Measurements from ENCODE around the gene OGFR. TPM values are rescaled to one million over a fixed set of nuclear protein-coding genes. Genes with fewer than 3 reads are reported as not detected.

The OGFR gene
- total RNA-seq, 5 donors from 2014 or later (not counting 1 experiment from before 2014, with no cell fraction given) = 46.5 to 91.1 (median 83.0) TPM

DNA sequence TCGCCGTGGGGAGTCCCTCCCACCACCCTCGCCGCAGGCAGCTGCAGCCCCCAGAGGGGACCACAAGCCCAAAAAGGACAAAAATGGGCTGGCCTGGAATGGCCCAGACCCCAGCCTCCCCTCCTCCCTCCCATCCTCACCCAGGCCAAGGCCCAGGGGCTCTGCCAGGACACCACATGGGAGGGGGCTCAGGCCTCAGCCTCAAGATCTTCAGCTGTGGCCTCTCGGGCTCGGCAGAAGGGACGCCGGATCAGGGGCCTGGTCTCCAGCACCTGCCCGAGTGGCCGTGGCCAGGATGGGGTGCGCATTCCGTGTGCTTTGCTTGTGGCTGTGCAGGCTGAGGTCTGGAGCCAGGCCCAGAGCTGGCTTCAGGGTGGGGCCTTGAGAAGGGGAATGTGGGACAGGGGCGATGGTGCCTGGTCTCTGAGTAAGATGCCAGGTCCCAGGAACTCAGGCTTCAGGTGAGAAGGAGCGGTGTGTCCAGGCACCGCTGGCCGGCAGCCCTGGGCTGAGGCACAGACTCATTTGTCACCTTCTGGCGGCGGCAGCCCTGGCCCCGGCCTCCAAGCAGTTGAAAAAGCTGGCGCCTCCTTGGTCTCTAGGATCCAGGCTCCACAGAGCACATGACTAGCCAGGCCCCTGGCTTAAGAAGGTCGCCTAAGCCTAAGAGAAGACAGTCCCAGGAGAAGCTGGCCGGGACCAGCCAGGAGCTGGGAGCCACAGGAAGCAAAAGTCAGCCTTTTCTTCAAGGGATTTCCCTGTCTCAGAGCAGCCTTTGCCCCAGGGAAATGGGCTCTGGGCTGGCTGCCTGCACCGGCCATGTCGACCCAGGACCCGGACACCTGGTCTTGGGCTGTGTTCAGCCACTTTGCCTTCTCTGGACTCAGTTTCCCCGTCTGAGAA is 43.5 kb upstream of the OGFR start:
- Mint-ChIP-seq H3K4me3 (no peak overlapping the region), H3K4me1 (no peaks in the 10 kb centered on the region), H3K9me3 (no peaks in the 10 kb centered on the region), H3K36me3 (no peaks in the 10 kb centered on the region), H3K27ac (no peak overlapping the region), H3K27me3 (peaks cover 0 to 8% of the 10 kb centered on the region in 2 donors)
- no peak for ATAC-seq (replicated peaks in 1 of 4)
- Histone ChIP-seq H3K27ac (ENCODE audit: low read length) (no peak overlapping the region), H3K4me3 (ENCODE audit: control insufficient read depth in 1 of 2, extremely low read depth in 1 of 2, low read length in 1 of 2) (no peak overlapping the region), H3K27me3 (replicated peaks in 1 of 2; ENCODE audit: control insufficient read depth in 2 of 2, extremely low read depth in 1 of 2, insufficient read depth in 2 of 2, low read length in 1 of 2) (peaks cover 0 to 43% of the 10 kb centered on the region in 2 experiments), H3K36me3 (ENCODE audit: control insufficient read depth in 2 of 2, extremely low read depth in 1 of 2, insufficient read depth in 1 of 2, low read length in 1 of 2) (no peaks in the 10 kb centered on the region), H3K4me1 (ENCODE audit: control insufficient read depth in 1 of 2, extremely low read depth in 1 of 2, insufficient read depth in 2 of 2, low read length in 2 of 2) (no peaks in the 10 kb centered on the region), H3K9me3 (no peaks in the 10 kb centered on the region)
- CTCF ChIA-PET = no interaction called here
- DNase-seq = no peak
- WGBS (ENCODE audit: insufficient coverage) = 86% methylated on average over 24 of the region's 26 CpGs
- POLR2A ChIA-PET = no interaction called here

DNA sequence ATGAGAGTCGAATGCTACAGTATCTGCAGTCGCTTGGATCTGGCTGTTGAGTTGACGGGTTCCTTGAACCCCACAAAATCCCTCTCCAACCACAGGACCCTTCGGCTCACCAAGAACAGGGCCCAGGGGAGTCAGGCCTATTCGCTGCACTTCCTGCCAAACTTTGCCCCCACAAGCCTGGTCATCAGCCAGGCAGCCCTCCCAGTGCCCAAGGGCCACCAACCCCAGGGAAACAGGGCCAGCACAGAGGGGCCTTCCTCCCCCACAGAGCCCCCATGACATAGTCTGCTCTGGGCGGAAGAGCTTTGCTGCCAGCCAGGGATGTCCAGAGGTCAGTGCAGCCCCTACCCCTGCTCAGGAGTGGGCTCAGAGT is 42.9 kb upstream of the OGFR start:
- Mint-ChIP-seq H3K36me3 (no peaks in the 10 kb centered on the region), H3K27me3 (peaks cover 0 to 7% of the 10 kb centered on the region in 2 donors), H3K9me3 (no peaks in the 10 kb centered on the region), H3K4me3 (no peak overlapping the region), H3K4me1 (peaks cover 0 to 2% (median 1%) of the 10 kb centered on the region in 3 donors), H3K27ac (no peak overlapping the region)
- POLR2A ChIA-PET = no interaction called here
- DNase-seq (no peak), ATAC-seq (replicated peaks in 1 of 4) (no peak)
- 81% methylated on average over 3 of the region's 6 CpGs for WGBS (ENCODE audit: insufficient coverage)
- CTCF ChIA-PET = no interaction called here
- H3K27me3 ChIP-seq (replicated peaks in 1 of 2; ENCODE audit: control insufficient read depth in 2 of 2, extremely low read depth in 1 of 2, insufficient read depth in 2 of 2, low read length in 1 of 2) = peaks cover 0 to 42% of the 10 kb centered on the region in 2 experiments
- H3K27ac ChIP-seq (ENCODE audit: low read length) = no peak overlapping the region
- no peaks in the 10 kb centered on the region for H3K9me3 ChIP-seq
- H3K4me1 ChIP-seq (ENCODE audit: control insufficient read depth in 1 of 2, extremely low read depth in 1 of 2, insufficient read depth in 2 of 2, low read length in 2 of 2) = peaks cover 0 to 2% of the 10 kb centered on the region in 2 experiments
- no peak overlapping the region for H3K4me3 ChIP-seq (ENCODE audit: control insufficient read depth in 1 of 2, extremely low read depth in 1 of 2, low read length in 1 of 2)
- no peaks in the 10 kb centered on the region for H3K36me3 ChIP-seq (ENCODE audit: control insufficient read depth in 2 of 2, extremely low read depth in 1 of 2, insufficient read depth in 1 of 2, low read length in 1 of 2)

DNA sequence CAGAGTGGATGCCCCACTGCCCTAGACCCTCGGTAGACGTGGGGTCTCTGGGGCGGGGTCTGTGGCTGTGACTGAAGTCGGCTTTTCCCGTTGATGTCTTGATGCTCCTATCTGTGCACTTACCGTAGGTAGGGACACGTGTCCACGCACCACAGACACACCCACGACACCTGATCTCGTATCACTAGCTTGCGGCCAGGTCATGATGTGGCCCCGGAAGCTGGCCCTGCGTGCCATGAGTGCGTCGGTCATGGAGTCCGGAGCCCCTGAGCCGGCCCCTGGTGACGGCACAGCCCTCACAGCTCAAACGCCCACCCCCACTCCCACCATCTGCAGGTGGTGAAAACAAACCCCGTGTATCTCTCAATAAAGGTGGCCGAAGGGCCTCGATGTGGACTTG is 42.3 kb upstream of the OGFR start:
- peaks cover 0 to 2% of the 10 kb centered on the region in 2 donors for H3K27me3 Mint-ChIP-seq
- WGBS (ENCODE audit: insufficient coverage) = 84% methylated on average over 19 of the region's 22 CpGs
- POLR2A ChIA-PET = no interaction called here
- H3K27ac Mint-ChIP-seq = no peak overlapping the region
- Histone ChIP-seq H3K36me3 (ENCODE audit: control insufficient read depth in 2 of 2, extremely low read depth in 1 of 2, insufficient read depth in 1 of 2, low read length in 1 of 2) (no peaks in the 10 kb centered on the region), H3K27me3 (replicated peaks in 1 of 2; ENCODE audit: control insufficient read depth in 2 of 2, extremely low read depth in 1 of 2, insufficient read depth in 2 of 2, low read length in 1 of 2) (peaks cover 0 to 44% of the 10 kb centered on the region in 2 experiments), H3K27ac (ENCODE audit: low read length) (no peak overlapping the region), H3K4me3 (ENCODE audit: control insufficient read depth in 1 of 2, extremely low read depth in 1 of 2, low read length in 1 of 2) (no peak overlapping the region), H3K9me3 (no peaks in the 10 kb centered on the region), H3K4me1 (ENCODE audit: control insufficient read depth in 1 of 2, extremely low read depth in 1 of 2, insufficient read depth in 2 of 2, low read length in 2 of 2) (peaks cover 0 to 3% of the 10 kb centered on the region in 2 experiments)
- ATAC-seq (replicated peaks in 1 of 4) (no peak), DNase-seq (no peak)
- H3K36me3 Mint-ChIP-seq = no peaks in the 10 kb centered on the region
- CTCF ChIA-PET = no interaction called here
- peaks cover 4 to 6% (median 6%) of the 10 kb centered on the region in 3 donors for H3K4me1 Mint-ChIP-seq
- no peak overlapping the region for H3K4me3 Mint-ChIP-seq
- H3K9me3 Mint-ChIP-seq = no peaks in the 10 kb centered on the region

DNA sequence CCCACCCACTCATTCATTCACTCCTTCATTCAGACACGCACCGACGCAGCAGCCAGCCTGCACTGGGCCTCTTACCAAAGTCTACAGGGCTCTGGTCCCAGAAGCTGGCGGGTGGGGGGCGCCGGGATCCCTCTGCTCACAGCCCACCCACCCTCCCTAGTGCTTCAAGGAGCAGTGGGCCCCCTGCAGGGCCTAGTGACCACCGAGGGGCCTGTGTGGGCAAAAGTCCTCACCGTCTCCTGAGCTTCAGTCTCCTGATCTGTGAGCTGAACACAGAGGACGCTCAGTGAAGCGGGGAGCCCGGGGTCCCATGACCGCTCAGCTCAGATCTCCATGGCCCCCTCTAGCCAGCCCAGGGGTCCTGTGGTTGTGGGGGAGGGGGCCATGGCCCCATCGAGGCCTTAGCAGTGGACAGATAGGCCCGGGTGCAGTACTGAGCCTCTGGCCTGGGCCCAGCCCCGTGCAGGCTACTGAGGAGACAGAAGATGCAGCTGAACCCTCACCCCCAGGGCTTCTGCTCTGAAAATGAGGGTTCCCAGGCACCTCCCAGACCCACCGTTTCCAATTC is 41.8 kb upstream of the OGFR start:
- WGBS (ENCODE audit: insufficient coverage) = 73% methylated on average over 5 of the region's 16 CpGs
- Histone ChIP-seq H3K9me3 (no peaks in the 10 kb centered on the region), H3K27me3 (replicated peaks in 1 of 2; ENCODE audit: control insufficient read depth in 2 of 2, extremely low read depth in 1 of 2, insufficient read depth in 2 of 2, low read length in 1 of 2) (peaks cover 0 to 44% of the 10 kb centered on the region in 2 experiments), H3K27ac (ENCODE audit: low read length) (no peak overlapping the region), H3K4me3 (ENCODE audit: control insufficient read depth in 1 of 2, extremely low read depth in 1 of 2, low read length in 1 of 2) (no peak overlapping the region), H3K4me1 (ENCODE audit: control insufficient read depth in 1 of 2, extremely low read depth in 1 of 2, insufficient read depth in 2 of 2, low read length in 2 of 2) (peaks cover 0 to 3% of the 10 kb centered on the region in 2 experiments), H3K36me3 (ENCODE audit: control insufficient read depth in 2 of 2, extremely low read depth in 1 of 2, insufficient read depth in 1 of 2, low read length in 1 of 2) (no peaks in the 10 kb centered on the region)
- no peaks in the 10 kb centered on the region for H3K36me3 Mint-ChIP-seq
- H3K4me3 Mint-ChIP-seq = no peak overlapping the region
- DNase-seq (no peak), ATAC-seq (replicated peaks in 1 of 4) (no peak)
- H3K9me3 Mint-ChIP-seq = no peaks in the 10 kb centered on the region
- H3K27ac Mint-ChIP-seq = no peak overlapping the region
- ChIA-PET CTCF (interaction anchor here in 1 of 2 donors (0.6 kb wide), 1 partner anchor 84 kb away, joined by 4 read pairs; no protein-coding TSS in a partner anchor), POLR2A (no interaction called here)
- peaks cover 0 to 2% of the 10 kb centered on the region in 2 donors for H3K27me3 Mint-ChIP-seq
- peaks cover 6 to 11% (median 7%) of the 10 kb centered on the region in 3 donors for H3K4me1 Mint-ChIP-seq

DNA sequence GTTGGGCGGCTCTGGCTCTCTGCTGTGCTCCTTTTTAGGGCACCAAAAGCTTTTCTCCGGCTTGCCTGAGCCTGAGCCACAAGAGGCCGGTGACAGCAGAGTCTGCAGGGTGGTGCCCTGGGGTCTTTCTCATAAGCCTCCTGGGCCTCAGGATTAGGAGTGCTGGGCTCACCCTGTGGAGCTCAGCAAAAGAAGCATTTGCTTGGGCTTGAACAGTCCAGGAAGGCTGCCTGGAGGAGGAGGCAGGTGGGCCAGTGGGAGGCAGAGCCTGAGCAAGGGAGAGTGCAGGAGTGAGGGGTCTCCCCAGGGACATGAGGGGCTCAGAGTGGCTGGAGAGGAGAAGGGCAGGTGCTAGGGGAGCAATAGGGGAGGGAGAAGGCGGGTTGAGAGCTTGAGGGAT is 41.2 kb upstream of the OGFR start:
- POLR2A ChIA-PET = no interaction called here
- H3K4me1 Mint-ChIP-seq = peaks cover 6 to 15% (median 7%) of the 10 kb centered on the region in 3 donors
- no peaks in the 10 kb centered on the region for H3K9me3 Mint-ChIP-seq
- no peak for ATAC-seq (replicated peaks in 1 of 4)
- 100% methylated on average over 3 of the region's 4 CpGs for WGBS (ENCODE audit: insufficient coverage)
- CTCF ChIA-PET = interaction anchor here in 1 of 2 donors (0.6 kb wide), 1 partner anchor 83 kb away, joined by 4 read pairs; no protein-coding TSS in a partner anchor
- H3K27ac Mint-ChIP-seq = no peak overlapping the region
- H3K36me3 ChIP-seq (ENCODE audit: control insufficient read depth in 2 of 2, extremely low read depth in 1 of 2, insufficient read depth in 1 of 2, low read length in 1 of 2) = no peaks in the 10 kb centered on the region
- H3K9me3 ChIP-seq = no peaks in the 10 kb centered on the region
- H3K4me1 ChIP-seq (ENCODE audit: control insufficient read depth in 1 of 2, extremely low read depth in 1 of 2, insufficient read depth in 2 of 2, low read length in 2 of 2) = peaks cover 0 to 4% of the 10 kb centered on the region in 2 experiments
- H3K4me3 Mint-ChIP-seq = no peak overlapping the region
- H3K27me3 ChIP-seq (replicated peaks in 1 of 2; ENCODE audit: control insufficient read depth in 2 of 2, extremely low read depth in 1 of 2, insufficient read depth in 2 of 2, low read length in 1 of 2) = peaks cover 0 to 39% of the 10 kb centered on the region in 2 experiments
- peaks cover 0 to 2% of the 10 kb centered on the region in 2 donors for H3K27me3 Mint-ChIP-seq
- H3K27ac ChIP-seq (ENCODE audit: low read length) = no peak overlapping the region
- no peak for DNase-seq
- H3K36me3 Mint-ChIP-seq = no peaks in the 10 kb centered on the region
- no peak overlapping the region for H3K4me3 ChIP-seq (ENCODE audit: control insufficient read depth in 1 of 2, extremely low read depth in 1 of 2, low read length in 1 of 2)

DNA sequence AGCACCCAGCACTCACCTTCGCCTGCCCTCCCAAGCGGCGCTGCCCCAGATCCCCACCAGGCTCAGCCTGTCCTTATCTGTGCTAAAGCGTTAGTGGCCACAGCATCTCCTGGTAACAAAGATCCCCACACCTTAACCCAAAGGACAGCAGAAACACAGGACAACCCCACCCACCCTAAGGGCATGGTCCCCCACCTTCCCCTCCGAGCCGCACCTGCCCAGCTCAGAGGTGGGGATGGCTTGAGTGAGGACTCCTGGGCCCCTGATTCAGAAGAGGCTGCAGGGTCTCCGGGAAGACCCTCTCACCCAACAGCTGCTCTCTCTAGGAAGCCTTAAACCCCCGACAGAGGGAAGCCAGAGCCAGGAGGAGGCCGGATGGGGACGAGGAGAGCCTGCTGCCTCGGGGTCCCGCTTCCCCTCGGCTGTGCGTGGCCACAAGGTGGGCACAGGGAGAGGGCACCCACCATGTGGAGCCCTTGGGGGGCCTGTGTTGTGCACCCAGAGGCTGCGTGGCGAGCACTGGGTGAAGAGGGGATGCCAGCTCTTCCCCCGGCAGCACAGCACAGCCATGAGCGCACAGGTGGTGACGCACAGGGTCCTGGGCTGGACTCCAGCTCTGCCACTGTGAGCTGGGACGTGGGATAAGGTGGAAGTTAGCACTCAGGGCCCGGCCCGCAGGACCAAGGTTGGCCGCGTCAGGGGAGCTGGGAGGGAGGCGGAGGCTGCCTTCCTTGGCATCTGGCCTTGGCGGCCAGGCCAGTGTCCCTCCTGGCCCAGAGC is 40.3 kb upstream of the OGFR start:
- Histone ChIP-seq H3K36me3 (ENCODE audit: control insufficient read depth in 2 of 2, extremely low read depth in 1 of 2, insufficient read depth in 1 of 2, low read length in 1 of 2) (no peaks in the 10 kb centered on the region), H3K27ac (ENCODE audit: low read length) (no peak overlapping the region), H3K9me3 (no peaks in the 10 kb centered on the region), H3K27me3 (replicated peaks in 1 of 2; ENCODE audit: control insufficient read depth in 2 of 2, extremely low read depth in 1 of 2, insufficient read depth in 2 of 2, low read length in 1 of 2) (peaks cover 0 to 35% of the 10 kb centered on the region in 2 experiments), H3K4me3 (ENCODE audit: control insufficient read depth in 1 of 2, extremely low read depth in 1 of 2, low read length in 1 of 2) (no peak overlapping the region), H3K4me1 (ENCODE audit: control insufficient read depth in 1 of 2, extremely low read depth in 1 of 2, insufficient read depth in 2 of 2, low read length in 2 of 2) (peaks cover 0 to 5% of the 10 kb centered on the region in 2 experiments)
- no peak overlapping the region for H3K4me3 Mint-ChIP-seq
- H3K27me3 Mint-ChIP-seq = peaks cover 0 to 2% of the 10 kb centered on the region in 2 donors
- 93% methylated on average over 17 of the region's 26 CpGs for WGBS (ENCODE audit: insufficient coverage)
- H3K4me1 Mint-ChIP-seq = peaks cover 7 to 25% (median 13%) of the 10 kb centered on the region in 3 donors
- ATAC-seq (replicated peaks in 1 of 4) (no peak), DNase-seq (no peak)
- H3K9me3 Mint-ChIP-seq = no peaks in the 10 kb centered on the region
- POLR2A ChIA-PET = no interaction called here
- CTCF ChIA-PET = no interaction called here
- no peaks in the 10 kb centered on the region for H3K36me3 Mint-ChIP-seq
- no peak overlapping the region for H3K27ac Mint-ChIP-seq

Measured in T-cell (primary cell).